Osteoblast (primary cell): ENCODE data around the gene SLC27A1. TPM values are rescaled to one million over a fixed set of nuclear protein-coding genes. Genes with fewer than 3 reads are reported as not detected.
A peak's percentile ranks its signal among the peaks of the same experiment; 100 is the strongest.
"Not testable (repeated sequence)": the region's sequence is repeated elsewhere in the genome, so short reads cannot be mapped to it uniquely, and the experiment has no call there.

Source experiments
- DNase-seq: peaks from one replicate; pipeline ENCODE4 v3.0.0; 2011; ENCODE audit warnings: low spot score, mixed read lengths; ENCODE audit not compliant: insufficient read length; ENCODE audit errors: missing footprints
- H2AFZ ChIP-seq: 2 replicates; pipeline ENCODE4 v1.6.0; 2011; ENCODE audit warnings: mild to moderate bottlenecking, low read length
- H3K27ac ChIP-seq: 2 replicates; pipeline ENCODE4 v1.5.1; 2011; ENCODE audit warnings: mild to moderate bottlenecking, low read depth, low read length, moderate library complexity
- H3K27me3 ChIP-seq: 2 replicates; pipeline ENCODE4 v1.6.0; 2012; ENCODE audit warnings: mild to moderate bottlenecking, control low read depth, inconsistent platforms, low read length, moderate library complexity; ENCODE audit not compliant: insufficient read depth
- H3K36me3 ChIP-seq: 2 replicates; pipeline ENCODE4 v1.5.1; 2011; ENCODE audit warnings: mild to moderate bottlenecking, low read length, control low read depth, moderate library complexity; ENCODE audit not compliant: insufficient read depth
- H3K4me1 ChIP-seq: 2 replicates; pipeline ENCODE4 v1.5.1; 2011; ENCODE audit warnings: mild to moderate bottlenecking, low read length, control low read depth, moderate library complexity; ENCODE audit not compliant: insufficient read depth
- H3K4me2 ChIP-seq: 2 replicates; pipeline ENCODE4 v1.6.0; 2011; ENCODE audit warnings: mild to moderate bottlenecking, low read length; ENCODE audit not compliant: insufficient read depth
- H3K4me3 ChIP-seq: fragments of 200-600 bp; sonication (generic); 3 replicates; pipeline ENCODE4 v1.5.1; 2012; ENCODE audit warnings: mild to moderate bottlenecking, low read length, inconsistent platforms; ENCODE audit not compliant: insufficient read depth
- H3K79me2 ChIP-seq: 2 replicates; pipeline ENCODE4 v1.6.0; 2012; ENCODE audit warnings: mild to moderate bottlenecking, low read length, control low read depth, inconsistent platforms; ENCODE audit not compliant: insufficient read depth
- H3K9me3 ChIP-seq: 2 replicates; pipeline ENCODE4 v1.5.1; 2011; ENCODE audit warnings: low read depth, low read length, control low read depth
- H4K20me1 ChIP-seq: 2 replicates; pipeline ENCODE4 v1.6.0; 2012; ENCODE audit warnings: mild to moderate bottlenecking, low read length, control low read depth; ENCODE audit not compliant: insufficient read depth
- CTCF ChIP-seq: IDR thresholded peaks from 2 replicates; pipeline ENCODE4 v1.5.1; 2011; ENCODE audit warnings: mild to moderate bottlenecking, low read depth, low read length, moderate library complexity; ENCODE audit errors: extremely low read depth
- total RNA-seq: library from RNA; depleted of rRNA; stranded (reverse); fragments of >200 nt; gene quantifications from 2 replicates; pipeline ENCODE4 v1.2.3, GENCODE V29; 2012

SLC27A1 gene
- total RNA-seq, 1 donor, result 64.4 TPM

DNA sequence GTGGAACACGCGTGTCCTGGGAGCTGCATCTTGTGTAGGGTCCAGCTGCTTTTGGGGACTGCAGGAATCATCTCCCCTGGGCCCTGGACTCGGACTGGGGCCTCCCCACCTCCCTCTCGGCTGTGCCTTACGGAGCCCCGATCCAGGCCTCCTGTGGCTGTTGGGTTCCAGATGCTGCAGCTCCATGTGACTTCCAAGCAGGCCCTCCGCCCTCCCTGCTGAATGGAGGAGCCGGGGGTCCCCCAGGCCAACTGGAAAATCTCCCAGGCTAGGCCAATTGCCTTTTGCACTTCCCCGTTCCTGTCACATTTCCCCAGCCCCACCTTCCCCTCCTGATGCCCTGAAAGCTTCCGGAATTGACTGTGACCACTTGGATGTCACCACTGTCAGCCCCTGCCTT is 34.9 kb downstream of the SLC27A1 start:
- Histone ChIP-seq H3K9me3 (no peaks in the 10 kb centered on the region), H3K27me3 (no peaks in the 10 kb centered on the region), H3K4me1 (peaks cover 15% of the 10 kb centered on the region), H3K4me2 (no peak overlapping the region), H3K27ac (no peak overlapping the region), H3K79me2 (peaks cover 58% of the 10 kb centered on the region), H3K4me3 (no peak overlapping the region), H4K20me1 (no peaks in the 10 kb centered on the region), H3K36me3 (peaks cover 11% of the 10 kb centered on the region), H2AFZ (no peak overlapping the region)
- TF ChIP-seq CTCF, result no peak
- peak; percentile 25 for DNase-seq

GRCh38 chr19:17506745-17507144 is 36.4 kb downstream of the SLC27A1 start:
- no peaks in the 10 kb centered on the region for H3K27me3 ChIP-seq
- DNase-seq, result peak; percentile 10
- no peak overlapping the region for H3K27ac ChIP-seq
- H4K20me1 ChIP-seq, result no peaks in the 10 kb centered on the region
- no peak for TF ChIP-seq CTCF
- no peak overlapping the region for H3K4me3 ChIP-seq
- H3K4me2 ChIP-seq, result no peak overlapping the region
- peaks cover 54% of the 10 kb centered on the region for H3K79me2 ChIP-seq
- no peaks in the 10 kb centered on the region for H3K36me3 ChIP-seq
- no peak overlapping the region for H2AFZ ChIP-seq
- H3K9me3 ChIP-seq, result no peaks in the 10 kb centered on the region
- H3K4me1 ChIP-seq, result peaks cover 18% of the 10 kb centered on the region

DNA sequence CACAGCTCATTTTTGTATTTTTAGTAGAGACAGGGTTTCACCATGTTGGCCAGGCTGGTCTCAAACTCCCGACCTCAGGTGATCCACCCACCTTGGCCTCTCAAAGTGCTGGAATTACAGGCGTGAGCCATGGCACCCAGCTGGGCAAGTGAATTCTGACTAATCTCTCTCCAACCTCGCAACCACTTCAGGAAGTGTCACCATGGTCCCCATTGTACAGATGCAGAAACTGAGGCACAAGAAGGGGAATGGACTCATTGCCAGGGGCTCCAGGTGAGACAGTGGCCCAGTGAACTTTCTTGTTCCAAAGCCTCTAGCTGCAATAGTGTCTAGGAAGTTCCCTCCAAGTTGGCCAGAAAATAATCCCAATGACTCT is 38.2 kb downstream of the SLC27A1 start:
- H4K20me1 ChIP-seq, H3K36me3 ChIP-seq, H2AFZ ChIP-seq, DNase-seq, H3K27me3 ChIP-seq, H3K9me3 ChIP-seq: not testable (repeated sequence)
- H3K4me1 ChIP-seq, result peaks cover 24% of the 10 kb centered on the region
- H3K4me3 ChIP-seq, result peak overlapping the region; percentile 44
- H3K4me2 ChIP-seq, result peak overlapping the region; percentile 72
- peak overlapping the region; percentile 87 for H3K27ac ChIP-seq
- peaks cover 63% of the 10 kb centered on the region for H3K79me2 ChIP-seq

- peak overlapping the region; percentile 89 for H3K27ac ChIP-seq
- H3K27me3 ChIP-seq, result no peaks in the 10 kb centered on the region
- peaks cover 12% of the 10 kb centered on the region for H4K20me1 ChIP-seq
- no peak for TF ChIP-seq CTCF
- H3K9me3 ChIP-seq, result no peaks in the 10 kb centered on the region
- peak overlapping the region; percentile 84 for H3K4me3 ChIP-seq
- peak; percentile 35 for DNase-seq
- H3K4me1 ChIP-seq, result peaks cover 32% of the 10 kb centered on the region
- H2AFZ ChIP-seq, result no peak overlapping the region
- H3K36me3 ChIP-seq, result no peaks in the 10 kb centered on the region
- peak overlapping the region; percentile 92 for H3K4me2 ChIP-seq
- H3K79me2 ChIP-seq, result peaks cover 64% of the 10 kb centered on the region
These were observed 40.1 kb downstream of the SLC27A1 start for GRCh38 chr19:17510220-17510993.
